GM12892 (cell line): ENCODE data around the gene ZSWIM7.
"Not testable (repeated sequence)": the region's sequence is repeated elsewhere in the genome, so short reads cannot be mapped to it uniquely, and the experiment has no call there.

ENCODE experiments used
- DNase-seq: peaks from one replicate; pipeline ENCODE4 v3.0.0; 2011; ENCODE audit not compliant: insufficient read length
- FAIRE-seq: peaks from 2 replicates; lab custom pipeline; 2011; peaks lifted over from hg19 to GRCh38; lab: Jason Lieb, UNC
- POLR2A ChIP-seq: IDR thresholded peaks from 2 replicates; pipeline ENCODE4 v1.6.1; 2011; ENCODE audit warnings: low read depth, low read length, control low read depth
- POLR2AphosphoS5 ChIP-seq: IDR thresholded peaks from 2 replicates; pipeline ENCODE4 v1.6.1; 2011; ENCODE audit warnings: low read depth, low read length, control low read depth
- TAF1 ChIP-seq: IDR thresholded peaks from 2 replicates; pipeline ENCODE4 v1.6.1; 2011; ENCODE audit warnings: low read depth, mild to moderate bottlenecking, control low read depth, low read length, borderline replicate concordance

The ZSWIM7 gene

GRCh38 chr17:15981646-15982580 is 17.6 kb downstream of the ZSWIM7 start:
- no peak for FAIRE-seq
- no peak for DNase-seq
- TF ChIP-seq TAF1 (no peak), POLR2AphosphoS5 (no peak), POLR2A (no peak)

GRCh38 chr17:15981208-15981607 is 18.3 kb downstream of the ZSWIM7 start:
- TF ChIP-seq POLR2A (no peak), TAF1 (no peak), POLR2AphosphoS5 (no peak)
- FAIRE-seq (no peak), DNase-seq (peak; percentile 25)

DNA sequence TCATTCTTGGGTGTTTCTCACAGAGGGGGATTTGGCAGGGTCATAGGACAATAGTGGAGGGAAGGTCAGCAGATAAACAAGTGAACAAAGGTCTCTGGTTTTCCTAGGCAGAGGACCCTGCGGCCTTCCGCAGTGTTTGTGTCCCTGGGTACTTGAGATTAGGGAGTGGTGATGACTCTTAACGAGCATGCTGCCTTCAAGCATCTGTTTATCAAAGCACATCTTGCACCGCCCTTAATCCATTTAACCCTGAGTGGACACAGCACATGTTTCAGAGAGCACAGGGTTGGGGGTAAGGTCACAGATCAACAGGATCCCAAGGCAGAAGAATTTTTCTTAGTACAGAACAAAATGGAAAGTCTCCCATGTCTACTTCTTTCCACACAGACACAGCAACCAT is 20.5 kb downstream of the ZSWIM7 start:
- DNase-seq, FAIRE-seq: not testable (repeated sequence)

GRCh38 chr17:15978606-15979005 is 20.9 kb downstream of the ZSWIM7 start:
- DNase-seq (no peak), FAIRE-seq (no peak)
- TF ChIP-seq POLR2AphosphoS5 = no peak
- no peak for TF ChIP-seq POLR2A
- TF ChIP-seq TAF1 = no peak

GRCh38 chr17:15977894-15978293 is 21.6 kb downstream of the ZSWIM7 start:
- no peak for TF ChIP-seq TAF1
- no peak for TF ChIP-seq POLR2AphosphoS5
- TF ChIP-seq POLR2A = no peak
- DNase-seq (no peak), FAIRE-seq (no peak)

DNA sequence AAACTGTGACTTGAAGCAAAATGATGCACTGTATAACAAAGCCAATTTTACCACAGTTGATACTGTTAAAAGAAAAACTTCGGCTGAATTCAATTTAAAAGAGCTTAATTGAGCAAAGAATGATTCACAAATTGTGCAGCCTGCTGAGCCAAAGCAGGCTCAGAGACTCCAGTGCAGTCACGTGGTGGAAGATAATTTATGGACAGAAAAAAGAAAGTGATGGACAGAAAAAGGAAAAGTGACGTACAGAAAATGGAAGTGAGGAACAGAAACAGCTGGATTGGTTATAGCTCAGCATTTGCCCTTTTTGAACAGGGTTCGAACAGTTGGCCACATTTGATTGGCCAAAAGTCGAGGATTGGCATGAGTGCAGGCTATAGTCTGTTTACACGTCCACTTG is 25.7 kb downstream of the ZSWIM7 start:
- TF ChIP-seq POLR2A = no peak
- TF ChIP-seq POLR2AphosphoS5 = no peak
- TF ChIP-seq TAF1 = no peak
- DNase-seq (no peak), FAIRE-seq (no peak)

DNA sequence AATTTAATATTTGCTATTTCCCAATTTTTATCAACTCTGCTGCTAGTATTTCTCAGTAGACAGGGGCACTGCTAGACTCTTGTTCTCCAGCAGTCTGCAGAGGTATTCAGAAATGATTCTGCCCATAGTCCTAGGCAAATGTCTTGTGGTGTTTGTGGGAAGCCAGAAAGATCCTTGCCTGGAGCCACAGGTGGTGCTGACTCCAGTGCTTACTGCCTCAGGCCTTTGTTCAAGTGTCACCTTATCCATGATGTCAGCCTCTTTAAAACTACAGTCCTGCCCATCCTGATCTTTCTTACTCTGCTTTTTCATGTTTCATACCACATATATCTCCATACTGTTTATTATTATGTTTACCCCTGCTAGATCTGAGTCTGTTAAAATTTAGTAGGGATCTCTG is 26.5 kb downstream of the ZSWIM7 start:
- FAIRE-seq (no peak), DNase-seq (no peak)

GRCh38 chr17:15972497-15972951 is 27.0 kb downstream of the ZSWIM7 start:
- DNase-seq (no peak), FAIRE-seq (no peak)
- TF ChIP-seq POLR2AphosphoS5 = no peak
- no peak for TF ChIP-seq POLR2A
- TF ChIP-seq TAF1 = no peak

More for the DNA sequence above, 26.5 kb downstream of the ZSWIM7 start:
- TF ChIP-seq TAF1 (no peak), POLR2AphosphoS5 (no peak), POLR2A (no peak)

GRCh38 chr17:15971882-15972281 is 27.6 kb downstream of the ZSWIM7 start:
- DNase-seq (no peak), FAIRE-seq (no peak)
- no peak for TF ChIP-seq POLR2AphosphoS5
- TF ChIP-seq POLR2A = no peak
- no peak for TF ChIP-seq TAF1

DNA sequence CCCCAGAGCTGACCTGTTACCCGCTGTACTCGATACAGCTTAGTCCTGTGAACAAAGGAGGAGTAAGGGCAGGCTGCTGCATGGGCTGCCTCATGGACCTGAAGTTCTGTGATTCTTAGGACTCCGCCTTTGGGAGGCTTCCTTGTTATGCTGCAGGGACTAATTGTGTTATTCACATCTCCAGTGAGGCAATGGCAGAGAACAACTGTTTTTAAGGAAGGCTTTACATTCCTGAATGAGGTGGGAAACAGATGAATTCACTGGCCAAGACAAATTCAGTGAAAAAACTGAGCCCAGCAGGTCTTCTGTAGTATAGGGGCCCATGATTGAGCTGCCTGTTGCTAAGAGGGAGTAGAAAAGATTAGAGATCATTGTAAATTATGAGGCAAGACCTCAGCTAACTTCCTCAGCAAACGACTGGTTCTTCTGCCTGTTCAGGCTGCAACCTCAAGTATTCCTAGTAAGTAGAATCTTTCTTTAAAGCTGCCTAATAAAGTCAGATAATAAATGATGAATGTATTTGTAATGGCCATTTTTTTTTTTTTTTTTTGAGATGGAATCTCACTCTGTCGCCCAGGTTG is 28.3 kb downstream of the ZSWIM7 start:
- no peak for TF ChIP-seq TAF1
- TF ChIP-seq POLR2A = no peak
- TF ChIP-seq POLR2AphosphoS5 = no peak
- FAIRE-seq (no peak), DNase-seq (no peak)

GRCh38 chr17:15970500-15970899 is 29.0 kb downstream of the ZSWIM7 start:
- no peak for TF ChIP-seq POLR2A
- no peak for TF ChIP-seq POLR2AphosphoS5
- no peak for TF ChIP-seq TAF1
- no peak for FAIRE-seq

DNA sequence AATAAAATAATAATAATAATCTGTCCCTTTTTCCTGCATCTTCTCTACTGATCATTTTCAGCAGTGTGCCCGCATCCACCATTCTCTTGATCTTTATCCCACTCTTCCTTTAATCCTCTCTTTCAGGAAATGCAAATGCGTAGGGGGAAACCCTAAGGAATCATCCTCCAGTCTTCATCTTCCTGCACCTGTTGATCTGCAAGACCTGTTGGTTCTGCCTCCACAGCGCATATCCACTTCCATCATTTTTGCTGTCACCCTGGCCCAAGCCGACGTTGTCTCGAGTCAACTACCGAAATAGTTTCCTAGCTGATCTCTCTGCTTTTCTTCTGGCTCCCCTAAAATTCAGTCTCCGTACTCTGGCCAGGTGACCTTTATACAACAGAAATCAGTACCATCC is 30.0 kb downstream of the ZSWIM7 start:
- no peak for DNase-seq
- FAIRE-seq = no peak
- TF ChIP-seq TAF1 = no peak
- no peak for TF ChIP-seq POLR2AphosphoS5
- no peak for TF ChIP-seq POLR2A

More at GRCh38 chr17:15970500-15970899, 29.0 kb downstream of the ZSWIM7 start:
- no peak for DNase-seq
